ENCODE data around the gene VAT1. TPM values are rescaled to one million over a fixed set of nuclear protein-coding genes. Genes with fewer than 3 reads are reported as not detected.
A peak's percentile ranks its signal among the peaks of the same experiment; 100 is the strongest.
"Not testable (repeated sequence)": the region's sequence is repeated elsewhere in the genome, so short reads cannot be mapped to it uniquely, and the experiment has no call there.

The VAT1 gene
- total RNA-seq, 2 donors from 2014 or later: 83.7 to 101 TPM

DNA sequence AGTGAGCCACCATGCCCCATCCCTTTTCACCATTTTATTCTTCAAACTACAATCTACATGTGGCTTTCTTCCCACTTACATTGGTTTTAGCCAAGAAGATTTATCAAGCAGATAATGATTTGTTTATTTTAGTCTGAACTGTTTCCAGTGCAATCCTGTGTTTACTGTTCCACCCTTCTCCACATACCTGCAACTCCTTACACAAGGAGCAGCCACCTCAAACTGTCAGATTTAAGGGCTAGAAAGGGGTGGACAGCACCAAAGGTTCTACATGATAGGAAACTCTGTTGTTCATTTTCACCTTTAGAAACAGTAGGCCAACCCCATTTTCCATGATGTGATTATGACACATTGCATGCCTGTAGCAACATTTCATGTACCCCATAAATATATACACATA is 39.9 kb downstream of the VAT1 start:
- Histone ChIP-seq H3K27me3 (no peaks in the 10 kb centered on the region), H3K36me3 (replicated peaks in 1 of 2; ENCODE audit: insufficient read depth in 1 of 2, low read depth in 2 of 2) (peaks cover 0 to 2% of the 10 kb centered on the region in 2 donors), H3K4me1 (peaks cover 36% of the 10 kb centered on the region), H3K27ac (peak overlapping the region in 1 of 4 donors; percentile 41), H3K4me3 (no peak overlapping the region), H3K9me3 (no peaks in the 10 kb centered on the region)
- intact Hi-C loops (cut with DNase I): no loop called here
- DNase-seq (no peak), ATAC-seq (no peak)
- TF ChIP-seq POLR2A (IDR thresholded peaks at IDR 0.05): no peak
- TF ChIP-seq, protein P1, sequence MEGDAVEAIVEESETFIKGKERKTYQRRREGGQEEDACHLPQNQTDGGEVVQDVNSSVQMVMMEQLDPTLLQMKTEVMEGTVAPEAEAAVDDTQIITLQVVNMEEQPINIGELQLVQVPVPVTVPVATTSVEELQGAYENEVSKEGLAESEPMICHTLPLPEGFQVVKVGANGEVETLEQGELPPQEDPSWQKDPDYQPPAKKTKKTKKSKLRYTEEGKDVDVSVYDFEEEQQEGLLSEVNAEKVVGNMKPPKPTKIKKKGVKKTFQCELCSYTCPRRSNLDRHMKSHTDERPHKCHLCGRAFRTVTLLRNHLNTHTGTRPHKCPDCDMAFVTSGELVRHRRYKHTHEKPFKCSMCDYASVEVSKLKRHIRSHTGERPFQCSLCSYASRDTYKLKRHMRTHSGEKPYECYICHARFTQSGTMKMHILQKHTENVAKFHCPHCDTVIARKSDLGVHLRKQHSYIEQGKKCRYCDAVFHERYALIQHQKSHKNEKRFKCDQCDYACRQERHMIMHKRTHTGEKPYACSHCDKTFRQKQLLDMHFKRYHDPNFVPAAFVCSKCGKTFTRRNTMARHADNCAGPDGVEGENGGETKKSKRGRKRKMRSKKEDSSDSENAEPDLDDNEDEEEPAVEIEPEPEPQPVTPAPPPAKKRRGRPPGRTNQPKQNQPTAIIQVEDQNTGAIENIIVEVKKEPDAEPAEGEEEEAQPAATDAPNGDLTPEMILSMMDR (IDR thresholded peaks at IDR 0.05): no peak

DNA sequence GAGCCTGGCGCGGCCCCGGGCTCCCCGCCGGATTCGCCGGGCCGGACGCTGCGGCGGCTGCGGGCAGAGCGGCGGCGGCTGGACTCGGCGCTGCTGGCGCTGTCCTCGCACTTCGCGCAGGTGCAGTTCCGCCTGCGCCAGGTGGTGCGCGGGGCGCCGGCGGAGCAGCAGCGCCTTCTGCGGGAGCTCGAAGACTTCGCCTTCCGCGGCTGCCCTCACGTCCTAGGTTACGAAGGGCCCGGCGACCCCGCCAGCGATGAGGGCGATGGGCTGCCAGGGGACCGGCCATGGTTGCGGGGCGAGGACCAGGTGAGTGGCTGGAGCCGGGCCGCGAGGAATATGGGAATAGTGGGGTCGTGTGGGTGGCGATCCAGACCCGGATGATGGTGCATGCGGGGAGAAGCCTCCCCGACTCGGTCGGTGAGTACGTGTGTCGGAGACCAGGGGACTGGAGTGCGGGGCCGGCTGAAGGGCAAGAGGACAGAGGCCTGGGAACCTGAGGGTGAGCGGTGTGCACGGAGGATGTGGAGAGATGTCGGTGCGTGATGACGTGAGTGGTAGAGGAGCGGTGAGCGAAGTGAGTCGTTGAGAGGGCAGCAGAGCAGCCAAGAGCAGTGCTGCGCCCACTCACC is 41.3 kb downstream of the VAT1 start:
- intact Hi-C loops (cut with DNase I): no loop called here
- TF ChIP-seq POLR2A (IDR thresholded peaks at IDR 0.05): no peak
- TF ChIP-seq, protein P1 (IDR thresholded peaks at IDR 0.05): peak in 4 of 7 experiments; percentile 32 to 52 (median 41)
- DNase-seq (peak; percentile 48 to 68 (median 54)), ATAC-seq (peak; percentile 80)
- WGBS, 2 donors: 0% methylated on average over 20 to 55 of the region's 67 CpGs
- Histone ChIP-seq H3K4me3 (peak overlapping the region; percentile 25 to 54), H3K4me1 (peaks cover 36% of the 10 kb centered on the region), H3K36me3 (replicated peaks in 1 of 2; ENCODE audit: insufficient read depth in 1 of 2, low read depth in 2 of 2) (no peaks in the 10 kb centered on the region), H3K27me3 (no peaks in the 10 kb centered on the region), H3K27ac (peak overlapping the region; percentile 59 to 93 (median 78)), H3K9me3 (no peaks in the 10 kb centered on the region)

DNA sequence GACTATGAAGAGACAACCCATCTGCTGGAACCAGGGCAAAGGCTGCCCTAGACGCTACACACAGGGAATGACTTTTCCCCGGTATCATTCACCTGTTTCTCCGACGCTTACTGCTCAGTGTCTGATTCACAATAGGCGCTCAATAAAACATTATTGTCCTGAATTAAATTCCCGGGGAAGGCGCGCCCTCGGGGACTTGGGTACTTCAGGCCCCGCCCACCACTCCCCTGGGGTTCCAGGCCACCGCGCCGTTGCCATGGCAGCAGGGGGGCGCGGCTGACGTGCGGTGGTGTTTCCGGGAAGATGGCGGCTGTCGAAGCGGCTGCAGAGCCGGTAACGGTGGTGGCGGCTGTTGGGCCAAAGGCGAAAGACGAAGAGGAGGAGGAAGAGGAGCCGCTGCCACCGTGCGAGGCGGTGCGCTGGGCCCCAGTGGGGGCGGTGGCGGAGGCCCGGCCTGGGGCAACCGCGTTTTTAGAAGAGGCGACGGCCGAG is 41.9 kb downstream of the VAT1 start, which contains the start of gene RUNDC1:
RUNDC1 (plus strand) TSS at position 292 of the 492 bp plus-strand sequence; CDS start at position 304, 12 bp downstream.
- ATAC-seq (peak; percentile 93), DNase-seq (peak; percentile 94 to 97 (median 96))
- Histone ChIP-seq H3K27ac (peak within 1 kb of the TSS; percentile 59 to 93 (median 78)), H3K27me3 (no peaks in the 10 kb centered on the region), H3K4me1 (peaks cover 36% of the 10 kb centered on the region), H3K4me3 (peak within 1 kb of the TSS; percentile 25 to 54), H3K9me3 (no peaks in the 10 kb centered on the region), H3K36me3 (replicated peaks in 1 of 2; ENCODE audit: insufficient read depth in 1 of 2, low read depth in 2 of 2) (no peaks in the 10 kb centered on the region)
- 0 to 2% methylated on average over 24 to 27 of the region's 39 CpGs for WGBS, 2 donors
- intact Hi-C loops (cut with DNase I): no loop called here
- TF ChIP-seq, protein P1 (IDR thresholded peaks at IDR 0.05): no peak
- peak; percentile 28 to 78 (median 67) for TF ChIP-seq POLR2A (IDR thresholded peaks at IDR 0.05)

DNA sequence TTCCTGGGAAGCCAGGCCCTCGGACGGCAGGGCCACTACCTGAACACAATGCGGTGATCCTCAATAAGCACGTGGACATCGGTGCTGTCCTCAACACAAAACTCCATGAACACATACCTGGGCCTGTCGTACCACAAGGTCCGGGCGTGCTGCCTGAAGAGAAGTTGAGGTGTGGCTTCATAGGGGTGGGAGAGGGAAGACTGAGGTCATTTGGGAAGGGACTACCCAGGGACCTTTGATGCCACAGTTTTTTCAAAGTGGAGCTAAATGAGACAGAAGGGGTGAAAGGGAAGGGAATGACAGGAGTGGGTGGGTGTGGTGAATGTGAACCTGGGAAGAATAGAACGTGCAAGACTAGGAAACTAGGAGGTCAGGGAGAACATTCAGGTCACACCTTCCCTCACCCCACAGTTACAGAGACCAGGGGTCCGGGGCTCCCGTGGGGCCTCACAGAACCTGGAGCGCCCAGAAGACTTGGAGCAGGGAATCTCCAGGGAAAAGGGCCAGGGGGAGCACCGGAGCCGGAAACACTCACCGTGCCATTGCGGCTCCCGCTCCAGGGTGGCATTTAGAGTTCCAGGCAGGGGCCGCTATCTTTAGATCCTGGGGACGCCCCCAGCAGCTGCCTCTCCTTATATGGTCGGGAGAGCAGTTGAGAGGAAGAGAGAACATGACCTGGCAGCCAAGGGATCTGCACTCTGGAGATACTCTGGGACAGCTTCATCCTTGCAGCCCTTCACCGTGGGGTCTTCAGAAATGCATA is 42.5 kb downstream of the VAT1 start, which contains the start of gene PTGES3L:
PTGES3L (minus strand) TSS at position 570 of the 763 bp plus-strand sequence; CDS start at position 543, 27 bp downstream.
- peak; percentile 30 to 50 (median 47) for DNase-seq
- WGBS, 2 donors: 32 to 40% methylated on average over 17 to 21 of the region's 21 CpGs
- ATAC-seq: peak; percentile 24
- intact Hi-C loops (cut with DNase I): no loop called here
- H3K9me3 ChIP-seq: no peaks in the 10 kb centered on the region
- no peaks in the 10 kb centered on the region for H3K27me3 ChIP-seq
- TF ChIP-seq, protein P1 (IDR thresholded peaks at IDR 0.05): no peak
- TF ChIP-seq POLR2A (IDR thresholded peaks at IDR 0.05): no peak
- H3K4me3 ChIP-seq: peak within 1 kb of the TSS; percentile 25 to 54
- no peaks in the 10 kb centered on the region for H3K36me3 ChIP-seq (replicated peaks in 1 of 2; ENCODE audit: insufficient read depth in 1 of 2, low read depth in 2 of 2)
- H3K4me1 ChIP-seq: peaks cover 30% of the 10 kb centered on the region
- peak within 1 kb of the TSS; percentile 59 to 93 (median 78) for H3K27ac ChIP-seq

DNA sequence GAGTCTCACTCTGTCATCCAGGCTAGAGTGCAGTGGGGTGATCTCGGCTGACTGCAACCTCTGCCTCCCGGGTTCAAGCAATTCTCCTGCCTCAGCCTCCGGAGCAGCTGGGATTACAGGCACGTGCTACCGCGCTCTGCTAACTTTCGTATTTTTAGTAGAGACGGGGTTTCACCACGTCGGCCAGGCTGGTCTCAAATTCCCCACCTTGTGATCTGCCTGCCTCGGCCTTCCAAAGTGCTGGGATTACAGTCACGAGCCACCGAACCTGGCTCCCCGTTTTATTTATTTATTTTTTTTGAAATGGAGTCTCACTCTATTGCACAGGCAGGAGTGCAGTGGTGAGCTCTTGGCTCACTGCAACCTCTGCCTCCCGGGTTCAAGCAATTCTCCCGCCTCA is 46.5 kb downstream of the VAT1 start:
- 87 to 92% methylated on average over 16 of the region's 16 CpGs for whole genome bisulfite sequencing, 2 donors
- H3K4me3 ChIP-seq; H3K27ac ChIP-seq; H3K27me3 ChIP-seq; ATAC-seq; H3K9me3 ChIP-seq; DNase-seq; H3K36me3 ChIP-seq (replicated peaks in 1 of 2; ENCODE audit: insufficient read depth in 1 of 2, low read depth in 2 of 2); intact Hi-C loops (cut with DNase I): not testable (repeated sequence)
- H3K4me1 ChIP-seq: peaks cover 11% of the 10 kb centered on the region
